ENCODE data around the gene LRRC15.

LRRC15 gene

GRCh38 chr3:194369522-194370279, at the start of gene LRRC15:
Gene LRRC15, minus strand, starts transcription at chr3:194369743. Its CDS starts 8,700 bp downstream, at chr3:194361043.
- TF ChIP-seq CTCF (IDR thresholded peaks at IDR 0.05; ENCODE audit: insufficient read depth, low read depth, low read length, missing control alignments), result no peak
- no peak for DNase-seq (ENCODE audit: low read depth)
- no peak within 1 kb of the TSS for H3K4me3 ChIP-seq (ENCODE audit: low read depth, low read length)

GRCh38 chr3:194418671-194419070, 49.1 kb upstream of the LRRC15 start:
- H3K4me3 ChIP-seq (ENCODE audit: low read depth, low read length), result no peak overlapping the region
- DNase-seq (ENCODE audit: low read depth), result no peak
- no peak for TF ChIP-seq CTCF (IDR thresholded peaks at IDR 0.05; ENCODE audit: insufficient read depth, low read depth, low read length, missing control alignments)

GRCh38 chr3:194407423-194407822, 37.9 kb upstream of the LRRC15 start:
- no peak overlapping the region for H3K4me3 ChIP-seq (ENCODE audit: low read depth, low read length)
- DNase-seq (ENCODE audit: low read depth), result no peak
- TF ChIP-seq CTCF (IDR thresholded peaks at IDR 0.05; ENCODE audit: insufficient read depth, low read depth, low read length, missing control alignments), result no peak

- DNase-seq (ENCODE audit: low read depth), result no peak
- no peak for TF ChIP-seq CTCF (IDR thresholded peaks at IDR 0.05; ENCODE audit: insufficient read depth, low read depth, low read length, missing control alignments)
- no peak overlapping the region for H3K4me3 ChIP-seq (ENCODE audit: low read depth, low read length)
These were observed 36.2 kb upstream of the LRRC15 start for GRCh38 chr3:194405766-194406165.

GRCh38 chr3:194404365-194405140, 35.0 kb upstream of the LRRC15 start:
- peak; percentile 54 for TF ChIP-seq CTCF (IDR thresholded peaks at IDR 0.05; ENCODE audit: insufficient read depth, low read depth, low read length, missing control alignments)
- peak; percentile 58 for DNase-seq (ENCODE audit: low read depth)
- H3K4me3 ChIP-seq (ENCODE audit: low read depth, low read length), result no peak overlapping the region

- DNase-seq (ENCODE audit: low read depth), result no peak
- H3K4me3 ChIP-seq (ENCODE audit: low read depth, low read length), result no peak overlapping the region
- no peak for TF ChIP-seq CTCF (IDR thresholded peaks at IDR 0.05; ENCODE audit: insufficient read depth, low read depth, low read length, missing control alignments)
These were observed 32.4 kb upstream of the LRRC15 start for GRCh38 chr3:194401868-194402329.
